Measurements from ENCODE around the gene BRINP3. TPM values are rescaled to one million over a fixed set of nuclear protein-coding genes. Genes with fewer than 3 reads are reported as not detected.
"Not testable (repeated sequence)": the region's sequence is repeated elsewhere in the genome, so short reads cannot be mapped to it uniquely, and the experiment has no call there.

Gene BRINP3
- 10 to 100 TPM; 19.1 to 19.6 TPM for total RNA-seq

- peak within 1 kb of the TSS; percentile 37 for H3K4me3 ChIP-seq
- intact Hi-C loops (cut with DNase I) = no loop called here
- no peaks in the 10 kb centered on the region for H3K36me3 ChIP-seq
- no peaks in the 10 kb centered on the region for H3K27me3 ChIP-seq
- H3K4me1 ChIP-seq = no peaks in the 10 kb centered on the region
- no peak for TF ChIP-seq CTCF (IDR thresholded peaks at IDR 0.05)
- peak; percentile 23 for DNase-seq
- peak within 1 kb of the TSS; percentile 76 for H3K27ac ChIP-seq
- H3K9me3 ChIP-seq = no peaks in the 10 kb centered on the region
- H3K9ac ChIP-seq (ENCODE audit: low read depth in 2 of 2, low read length in 2 of 2) = peak within 1 kb of the TSS; percentile 44 to 96
These were observed at the start of gene BRINP3 for GRCh38 chr1:190477762-190478148. BRINP3 (minus strand) TSS chr1:190477864.

DNA sequence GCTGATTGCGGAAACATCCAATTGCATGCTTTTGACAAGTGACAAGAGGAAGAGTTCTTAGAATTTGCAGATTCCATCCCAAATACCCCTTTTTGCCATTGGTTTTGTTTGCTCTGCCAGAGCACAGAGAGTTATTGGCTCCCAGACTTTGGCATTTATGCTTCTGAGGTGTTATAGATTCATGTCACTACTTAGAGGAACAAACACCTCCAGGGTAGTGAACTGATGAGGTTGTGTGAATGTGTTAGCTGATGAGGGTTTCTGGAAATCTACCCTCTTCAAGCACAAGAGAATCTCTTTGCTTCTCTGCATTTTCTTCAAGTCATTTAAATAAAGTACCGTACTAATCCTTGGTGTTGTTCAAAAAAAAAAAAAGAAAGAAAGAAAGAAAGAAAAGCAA, 33.9 kb upstream of the BRINP3 start:
- no peaks in the 10 kb centered on the region for H3K4me1 ChIP-seq
- no peaks in the 10 kb centered on the region for H3K36me3 ChIP-seq
- no peaks in the 10 kb centered on the region for H3K27me3 ChIP-seq
- no peak for DNase-seq
- intact Hi-C loops (cut with DNase I) = no loop called here
- H3K9me3 ChIP-seq = no peaks in the 10 kb centered on the region
- no peak overlapping the region for H3K9ac ChIP-seq (ENCODE audit: low read depth in 2 of 2, low read length in 2 of 2)
- H3K27ac ChIP-seq = no peak overlapping the region
- no peak overlapping the region for H3K4me3 ChIP-seq
- no peak for TF ChIP-seq CTCF (IDR thresholded peaks at IDR 0.05)

DNA sequence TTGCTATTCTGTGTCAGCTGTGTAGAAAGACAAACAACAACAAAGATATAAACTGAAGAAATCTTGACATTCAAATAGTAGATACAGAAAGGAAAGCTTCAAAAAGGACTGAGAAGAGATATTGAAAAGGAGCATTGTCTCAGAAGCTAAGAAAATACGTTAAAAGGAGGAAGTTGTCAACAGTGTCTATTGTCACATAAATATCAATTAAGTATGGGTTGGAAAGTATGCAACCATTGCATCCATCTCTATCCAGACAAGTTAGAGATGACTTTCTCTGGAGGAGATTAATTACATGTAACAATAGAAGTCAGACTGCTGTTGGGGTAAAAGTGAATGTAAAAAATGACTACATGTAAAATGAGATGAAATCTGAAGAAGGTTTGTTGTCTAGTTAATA, 29.7 kb upstream of the BRINP3 start:
- no peak overlapping the region for H3K9ac ChIP-seq (ENCODE audit: low read depth in 2 of 2, low read length in 2 of 2)
- H3K9me3 ChIP-seq = no peaks in the 10 kb centered on the region
- no peak for DNase-seq
- TF ChIP-seq CTCF (IDR thresholded peaks at IDR 0.05) = no peak
- H3K27me3 ChIP-seq = no peaks in the 10 kb centered on the region
- H3K27ac ChIP-seq = no peak overlapping the region
- H3K4me1 ChIP-seq = no peaks in the 10 kb centered on the region
- intact Hi-C loops (cut with DNase I) = no loop called here
- no peaks in the 10 kb centered on the region for H3K36me3 ChIP-seq
- no peak overlapping the region for H3K4me3 ChIP-seq

- H3K27ac ChIP-seq; H3K36me3 ChIP-seq; DNase-seq; intact Hi-C loops (cut with DNase I); H3K9me3 ChIP-seq; H3K27me3 ChIP-seq; H3K4me3 ChIP-seq; H3K9ac ChIP-seq (ENCODE audit: low read depth in 2 of 2, low read length in 2 of 2); H3K4me1 ChIP-seq: not testable (repeated sequence)
These were observed 26.9 kb upstream of the BRINP3 start for GRCh38 chr1:190504539-190504938.

- DNase-seq = no peak
- Histone ChIP-seq H3K9ac (ENCODE audit: low read depth in 2 of 2, low read length in 2 of 2) (no peak overlapping the region), H3K27ac (no peak overlapping the region), H3K4me3 (no peak overlapping the region), H3K36me3 (no peaks in the 10 kb centered on the region), H3K4me1 (no peaks in the 10 kb centered on the region), H3K9me3 (no peaks in the 10 kb centered on the region), H3K27me3 (no peaks in the 10 kb centered on the region)
- intact Hi-C loops (cut with DNase I) = no loop called here
- no peak for TF ChIP-seq CTCF (IDR thresholded peaks at IDR 0.05)
These were observed 19.9 kb upstream of the BRINP3 start for GRCh38 chr1:190497565-190497964.

DNA sequence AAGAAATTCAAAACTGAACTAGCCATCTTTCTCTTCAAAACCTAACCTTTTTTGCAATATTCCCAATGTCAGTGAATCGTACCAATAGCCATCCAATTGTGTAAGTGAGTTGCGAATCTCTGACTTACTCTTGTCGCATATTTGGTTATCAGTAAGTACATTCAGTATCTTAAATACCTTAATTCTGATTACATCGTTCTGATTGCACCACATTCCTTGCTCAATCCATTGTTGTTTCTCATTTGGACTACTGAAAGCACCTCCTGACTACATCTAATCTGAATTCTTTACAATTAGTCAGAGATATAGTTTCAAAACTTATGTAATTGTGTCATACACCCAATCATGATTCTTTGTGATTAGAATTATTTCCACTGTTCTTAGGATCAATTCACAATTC, 16.8 kb upstream of the BRINP3 start:
- Histone ChIP-seq H3K9me3 (no peaks in the 10 kb centered on the region), H3K4me1 (no peaks in the 10 kb centered on the region), H3K36me3 (no peaks in the 10 kb centered on the region), H3K9ac (ENCODE audit: low read depth in 2 of 2, low read length in 2 of 2) (no peak overlapping the region), H3K4me3 (no peak overlapping the region), H3K27me3 (no peaks in the 10 kb centered on the region), H3K27ac (no peak overlapping the region)
- intact Hi-C loops (cut with DNase I) = no loop called here
- TF ChIP-seq CTCF (IDR thresholded peaks at IDR 0.05) = no peak
- no peak for DNase-seq
